ENCODE data around the gene TCOF1.

TCOF1 gene

GRCh38 chr5:150353032-150353675 is 4.3 kb upstream of the TCOF1 start:
- no peak for DNase-seq

GRCh38 chr5:150355791-150356190 is 1.7 kb upstream of the TCOF1 start:
- DNase-seq: no peak

DNA sequence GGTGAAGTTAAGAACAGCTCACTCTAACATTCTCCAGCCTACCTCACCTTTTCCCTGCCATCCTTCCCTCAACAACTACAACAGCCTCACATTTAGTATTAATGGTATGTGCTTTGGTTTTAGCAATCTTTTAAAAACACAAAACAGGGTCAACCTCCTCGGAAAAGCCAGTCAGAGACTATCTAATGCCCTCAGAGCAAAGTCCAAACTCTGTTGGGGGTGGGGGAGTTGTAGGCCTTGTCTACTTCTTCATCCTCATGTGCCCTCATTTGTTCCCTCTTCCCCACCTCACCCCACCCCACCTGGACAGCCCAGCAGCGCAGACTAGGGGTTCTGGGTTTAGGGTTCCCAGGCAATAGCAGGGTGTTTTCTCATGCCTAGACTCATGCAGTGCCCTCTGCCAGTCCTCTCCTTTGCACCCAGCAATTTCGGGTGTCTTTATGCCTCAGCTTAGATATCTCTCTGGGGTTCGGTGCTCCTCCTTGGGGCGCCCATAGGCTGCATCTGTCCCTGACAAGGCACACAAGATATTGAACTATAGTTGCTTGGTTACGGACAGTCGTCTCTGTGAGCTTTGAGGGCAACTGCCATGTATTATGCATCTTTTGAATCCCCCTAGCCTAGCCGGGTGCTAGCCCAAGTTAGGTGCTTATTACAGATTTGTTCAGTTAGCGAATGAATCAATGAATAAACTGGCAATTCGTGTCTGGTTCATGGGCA is 762 bp upstream of the TCOF1 start:
- DNase-seq: no peak

DNA sequence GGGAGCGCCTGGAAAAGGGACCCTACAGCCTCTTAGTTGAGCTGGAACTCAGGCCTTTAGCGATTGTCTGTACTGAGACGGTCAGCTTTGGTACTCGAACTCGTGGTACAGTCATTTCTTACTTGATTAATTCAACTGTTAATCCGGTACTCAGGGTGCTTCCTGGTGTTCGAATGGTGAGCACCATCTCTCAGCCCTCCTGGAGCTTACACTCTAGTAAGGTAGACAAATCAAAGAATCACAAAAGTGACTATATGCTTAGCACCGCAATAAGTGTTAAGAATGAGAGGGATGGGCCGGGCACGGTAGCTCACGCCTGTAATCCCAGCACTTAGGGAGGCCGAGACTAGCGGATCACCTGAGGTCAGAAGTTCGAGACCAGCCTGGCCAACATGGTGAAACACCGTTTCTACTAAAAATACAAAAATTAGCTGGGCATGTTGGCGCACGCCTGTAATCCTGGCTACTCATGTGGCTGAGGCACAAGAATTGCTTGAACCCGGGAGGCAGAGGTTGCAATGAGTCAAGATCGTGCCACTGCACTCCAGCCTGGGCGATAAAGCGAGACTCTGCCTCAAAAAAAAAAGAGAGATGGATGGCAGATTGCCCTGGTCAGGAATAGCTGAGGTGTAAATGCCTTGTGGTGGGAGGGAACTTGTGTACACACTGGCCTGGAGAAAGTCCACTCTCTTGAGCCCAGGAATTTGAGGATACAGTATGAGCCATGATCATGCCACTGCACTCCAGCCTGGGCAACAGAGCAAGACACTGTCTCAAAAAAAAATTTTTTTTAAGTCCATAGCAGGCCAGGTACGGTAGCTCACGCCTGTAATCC is 981 bp downstream of the TCOF1 start:
- no peak for DNase-seq

DNA sequence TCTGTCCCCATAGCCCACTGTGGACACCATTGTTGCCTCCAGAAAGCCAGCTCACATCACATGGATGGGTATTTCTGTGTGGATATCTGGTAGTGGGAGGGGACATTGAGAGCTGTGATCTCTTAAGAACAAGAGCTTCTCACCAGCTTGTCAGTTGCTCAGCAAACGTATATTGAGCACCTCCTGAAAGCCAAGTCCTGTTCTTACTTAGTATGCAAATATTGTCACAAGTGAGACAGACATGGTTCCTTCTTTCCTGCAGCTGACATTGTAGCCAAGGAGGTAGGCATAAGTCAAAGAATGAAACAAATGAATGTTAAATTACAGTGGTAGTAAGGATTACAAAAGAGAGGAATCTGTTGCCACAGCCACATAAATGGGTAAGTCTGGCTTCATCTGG is 3.8 kb downstream of the TCOF1 start:
- no peak for DNase-seq

DNA sequence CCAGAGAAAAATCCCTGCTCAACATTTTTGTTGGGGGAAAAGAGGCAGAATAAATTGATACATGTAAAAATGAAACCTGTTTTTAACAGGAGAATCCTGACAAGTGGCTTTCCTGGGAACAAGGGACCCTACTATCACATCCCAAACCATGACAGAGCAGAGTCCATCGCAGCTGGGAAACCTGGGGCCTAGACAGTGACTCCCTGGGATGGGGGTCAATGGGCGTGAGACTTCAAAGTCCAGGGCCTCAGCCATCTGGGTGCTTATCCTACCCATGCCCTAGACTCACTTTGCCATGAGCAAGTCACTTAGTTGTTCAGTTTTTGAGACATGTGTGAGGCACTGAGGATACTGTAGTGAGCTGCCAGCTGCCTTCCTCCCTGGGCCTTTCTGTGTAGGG is 5.7 kb downstream of the TCOF1 start:
- DNase-seq: no peak

DNA sequence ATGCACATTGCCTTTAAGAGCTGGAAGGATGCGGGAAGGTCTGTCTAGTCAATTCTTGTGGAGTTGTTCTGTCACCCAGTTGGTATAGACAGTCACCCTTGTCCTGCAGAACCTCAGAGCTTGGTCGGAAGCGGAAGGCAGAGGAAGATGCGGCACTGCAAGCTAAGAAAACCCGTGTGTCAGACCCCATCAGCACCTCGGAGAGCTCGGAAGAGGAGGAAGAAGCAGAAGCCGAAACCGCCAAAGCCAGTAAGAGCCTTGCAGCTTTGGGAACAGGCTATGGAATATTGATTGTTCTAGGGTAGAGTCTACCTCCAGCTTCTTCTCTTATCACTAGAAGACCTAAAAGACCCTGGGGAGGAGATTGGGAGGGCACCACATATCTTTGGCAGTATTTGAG is 6.5 kb downstream of the TCOF1 start:
- DNase-seq: no peak

DNA sequence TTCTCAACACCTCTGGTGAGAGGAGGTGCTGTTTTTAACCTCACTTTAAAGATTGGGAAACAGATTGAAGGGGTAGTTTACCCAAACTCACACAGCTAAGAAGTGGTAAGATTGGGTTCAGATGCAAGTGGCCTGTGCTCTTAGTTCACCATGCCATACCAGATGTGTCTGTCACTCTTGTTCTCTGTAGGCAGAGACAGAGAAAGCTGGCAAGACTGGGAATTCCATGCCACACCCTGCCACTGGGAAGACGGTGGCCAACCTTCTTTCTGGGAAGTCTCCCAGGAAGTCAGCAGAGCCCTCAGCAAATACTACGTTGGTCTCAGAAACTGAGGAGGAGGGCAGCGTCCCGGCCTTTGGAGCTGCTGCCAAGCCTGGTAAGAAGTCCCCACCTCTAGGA is 11.0 kb downstream of the TCOF1 start:
- no peak for DNase-seq

DNA sequence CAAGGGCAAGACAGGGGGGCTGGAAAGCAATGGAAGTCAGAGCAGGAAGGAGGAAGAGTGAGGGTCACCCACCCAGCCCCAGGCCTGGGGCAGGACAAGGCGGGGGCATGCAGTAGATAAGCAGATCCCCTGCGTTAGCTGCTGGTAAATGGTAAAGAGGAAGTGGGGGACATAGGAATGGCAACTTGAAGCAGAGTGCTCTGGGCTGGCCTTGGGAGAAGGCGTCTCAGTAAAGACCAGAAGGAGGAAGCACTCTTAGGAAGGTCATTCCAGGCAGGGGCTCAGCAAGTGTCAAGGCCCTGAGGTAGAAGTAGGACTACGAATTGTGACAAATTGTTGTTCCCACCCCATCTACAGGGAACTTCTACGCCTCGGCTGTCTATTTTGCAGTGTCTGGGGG is 15.1 kb downstream of the TCOF1 start:
- DNase-seq: no peak

DNA sequence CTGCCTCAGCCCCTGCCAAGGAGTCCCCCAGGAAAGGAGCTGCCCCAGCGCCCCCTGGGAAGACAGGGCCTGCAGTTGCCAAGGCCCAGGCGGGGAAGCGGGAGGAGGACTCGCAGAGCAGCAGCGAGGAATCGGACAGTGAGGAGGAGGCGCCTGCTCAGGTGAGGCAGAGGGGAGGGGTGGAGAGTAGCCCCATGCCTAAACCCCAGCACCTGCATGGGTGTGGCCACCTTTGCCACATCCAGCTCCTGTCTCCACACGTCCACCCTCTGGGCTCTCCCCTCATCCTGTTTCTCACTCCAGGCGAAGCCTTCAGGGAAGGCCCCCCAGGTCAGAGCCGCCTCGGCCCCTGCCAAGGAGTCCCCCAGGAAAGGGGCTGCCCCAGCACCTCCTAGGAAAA is 17.2 kb downstream of the TCOF1 start:
- no peak for DNase-seq

DNA sequence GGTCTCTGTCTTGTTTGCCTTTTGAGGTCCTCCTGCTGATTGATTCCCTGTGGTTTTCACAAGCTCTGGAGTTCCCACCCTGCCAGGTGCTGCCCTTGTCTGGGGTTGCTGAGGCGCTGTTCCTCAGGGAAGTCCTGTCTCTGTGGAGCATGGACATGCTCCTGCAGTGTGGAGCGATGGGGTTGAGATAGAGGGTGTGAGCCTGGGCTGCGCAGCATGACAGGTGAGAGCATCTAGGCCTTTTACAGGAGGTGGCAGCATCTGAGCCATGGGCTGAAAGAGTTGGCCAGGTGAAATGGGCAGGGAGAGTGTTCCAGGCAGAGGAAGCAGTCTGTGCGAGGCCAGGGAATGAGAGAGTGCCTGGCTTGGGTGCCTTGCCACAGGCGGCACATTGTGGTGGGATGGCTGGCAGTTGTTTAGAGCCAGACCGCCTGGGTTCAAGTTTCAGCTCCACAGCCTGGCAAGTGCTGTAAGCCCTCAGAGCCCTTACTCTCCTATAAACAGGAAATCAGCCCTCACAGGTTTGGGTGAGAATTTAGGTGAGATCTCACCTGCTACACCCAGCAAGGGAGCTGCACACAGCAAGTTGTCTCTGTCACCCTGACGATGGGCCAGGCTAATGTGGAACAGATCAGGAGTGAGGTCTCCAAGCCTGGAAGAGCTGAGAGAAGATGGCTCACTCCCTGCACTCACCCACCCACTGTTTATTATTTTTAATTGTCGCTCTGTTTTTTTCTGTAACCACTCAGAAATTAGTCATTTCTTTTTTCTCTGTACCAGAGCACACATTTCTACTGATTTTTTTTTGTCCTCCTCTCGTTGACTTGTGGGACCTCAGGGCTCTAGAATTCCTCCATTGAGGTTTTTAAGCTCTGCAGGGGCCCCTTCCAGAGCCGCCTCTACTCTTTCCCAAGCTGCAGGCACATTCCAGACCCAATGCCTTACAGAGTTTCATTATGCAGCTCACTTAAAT is 19.6 kb downstream of the TCOF1 start:
- DNase-seq: no peak

DNA sequence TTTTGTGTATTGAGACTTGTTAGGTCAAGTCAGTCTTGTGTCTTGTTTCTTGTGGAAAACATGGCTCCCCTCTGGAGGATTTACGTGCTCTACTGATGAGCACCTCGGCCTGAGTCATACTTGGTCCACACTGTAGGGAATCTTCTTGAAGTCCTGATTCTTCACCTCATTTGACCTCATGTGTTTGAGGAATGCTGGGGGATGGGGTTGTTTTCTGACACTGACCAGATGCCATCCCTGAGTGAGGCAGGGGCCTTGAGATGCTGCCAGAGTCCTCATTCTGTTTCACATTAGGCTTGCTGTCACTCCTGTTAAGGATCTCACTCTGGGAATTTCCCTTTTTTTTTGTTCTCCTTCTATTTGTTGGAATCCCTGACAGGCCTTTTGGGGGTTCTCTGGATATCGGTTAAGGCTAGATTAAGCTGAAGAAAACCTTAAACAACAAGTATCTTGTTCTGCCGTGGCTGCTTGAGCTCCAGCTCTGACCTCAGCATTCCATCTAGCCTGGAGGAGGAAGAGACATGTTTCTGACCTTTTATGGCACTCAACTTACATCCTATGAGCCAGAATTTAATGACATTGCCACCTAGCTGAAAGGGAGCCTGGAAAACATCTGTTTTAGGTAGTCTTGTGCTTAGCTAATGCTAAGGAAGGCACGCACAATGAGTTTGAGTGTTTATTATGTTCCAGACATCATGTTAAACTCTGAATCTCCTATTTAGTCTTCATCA is 20.6 kb downstream of the TCOF1 start:
- no peak for DNase-seq

GRCh38 chr5:150384701-150385100 is 27.2 kb downstream of the TCOF1 start:
- DNase-seq: no peak

DNA sequence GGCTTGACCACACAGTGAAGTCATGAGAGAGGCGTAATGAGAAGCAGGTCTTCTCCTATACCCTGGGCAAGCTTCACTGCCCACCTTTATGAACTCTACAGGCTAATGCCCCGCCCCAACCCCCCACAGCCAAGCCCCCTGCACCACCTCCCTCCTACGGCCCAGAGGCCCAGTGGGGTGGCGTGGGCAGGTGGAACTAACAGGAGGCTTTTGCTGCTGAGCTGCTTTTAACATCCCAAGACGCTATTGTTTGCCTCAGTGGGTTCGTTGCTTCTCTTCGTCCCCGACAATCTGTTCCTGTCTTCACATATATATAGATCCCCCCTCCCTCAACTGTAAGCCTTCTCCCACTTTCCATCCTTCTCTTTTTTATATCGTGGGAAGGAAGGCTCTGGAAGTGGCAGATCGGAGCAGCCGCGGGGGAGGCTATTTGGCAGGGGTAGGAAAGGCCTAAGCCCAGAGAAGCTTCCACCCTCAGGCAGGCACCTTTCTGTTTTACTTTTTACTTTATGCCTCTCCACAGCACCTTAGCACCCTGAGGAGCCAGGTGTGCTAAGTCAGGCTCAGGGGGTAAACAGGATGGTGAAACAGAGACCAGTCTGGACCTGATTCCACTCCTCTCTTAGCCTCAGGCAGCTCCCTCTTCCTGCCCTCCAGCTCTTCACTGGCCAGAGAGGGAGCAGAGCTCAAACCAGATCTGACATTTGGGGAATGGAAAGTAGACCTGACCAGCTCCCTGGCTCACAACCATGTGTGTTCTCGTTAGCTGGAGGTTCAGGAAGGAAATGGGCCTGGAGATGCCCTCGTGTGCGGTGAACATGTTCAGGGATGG is 28.7 kb downstream of the TCOF1 start:
- DNase-seq: no peak

GRCh38 chr5:150389531-150390266 is 32.2 kb downstream of the TCOF1 start:
- no peak for DNase-seq

GRCh38 chr5:150391064-150391834 is 33.8 kb downstream of the TCOF1 start:
- DNase-seq: no peak

GRCh38 chr5:150391986-150392385 is 34.5 kb downstream of the TCOF1 start:
- no peak for DNase-seq

DNA sequence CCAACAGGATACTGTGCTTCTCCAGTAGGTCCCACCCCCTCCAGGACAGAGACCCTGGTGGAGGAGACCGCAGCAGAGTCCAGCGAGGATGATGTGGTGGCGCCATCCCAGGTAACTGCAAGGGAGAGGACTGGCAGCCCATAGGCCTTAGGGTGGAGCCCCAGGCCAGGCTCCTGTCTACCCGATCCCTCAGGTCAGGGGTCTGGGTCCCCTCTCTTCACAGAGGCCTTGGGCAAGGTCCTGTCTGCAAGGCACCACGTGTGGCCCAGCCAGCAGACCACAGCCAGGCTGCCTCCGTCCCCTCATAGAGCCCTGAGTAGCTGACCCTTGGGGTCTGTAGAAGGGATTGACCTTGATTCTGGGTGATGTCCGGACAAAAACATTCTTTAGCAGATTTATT is 35.2 kb downstream of the TCOF1 start:
- DNase-seq: no peak

DNA sequence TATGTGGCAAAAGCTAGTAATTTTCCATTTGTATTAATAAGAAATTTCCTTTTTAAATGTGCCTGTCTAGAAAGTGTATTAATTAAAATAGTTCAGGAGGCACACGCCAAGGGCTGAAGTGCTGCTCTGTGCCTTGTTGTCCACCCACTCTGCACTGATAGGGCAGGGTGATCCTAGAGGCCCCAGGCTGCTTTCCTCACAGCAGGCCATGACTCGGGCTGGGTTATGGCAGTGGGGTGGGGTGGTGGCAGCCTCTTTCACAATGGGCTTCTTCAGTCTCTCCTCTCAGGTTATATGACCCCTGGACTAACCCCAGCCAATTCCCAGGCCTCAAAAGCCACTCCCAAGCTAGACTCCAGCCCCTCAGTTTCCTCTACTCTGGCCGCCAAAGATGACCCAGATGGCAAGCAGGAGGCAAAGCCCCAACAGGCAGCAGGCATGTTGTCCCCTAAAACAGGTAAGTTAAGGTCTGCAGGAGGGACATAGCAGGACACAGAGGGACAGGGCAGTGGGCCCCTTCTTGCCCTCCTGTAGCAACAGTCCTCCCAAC is 35.7 kb downstream of the TCOF1 start:
- DNase-seq: no peak
